GM21576 (cell line): ENCODE measurements around the gene BCO1.
"Not testable (repeated sequence)": the region's sequence is repeated elsewhere in the genome, so short reads cannot be mapped to it uniquely, and the experiment has no call there.

Experiments used
- ATAC-seq: cut with Tn5 transposase; IDR thresholded peaks from one replicate; pipeline ENCODE4 v1.9.1; 2021; ENCODE audit warnings: mild to moderate bottlenecking, moderate library complexity; ENCODE audit not compliant: unreplicated experiment

The BCO1 gene

GRCh38 chr16:81238296-81239011, at the start of gene BCO1:
Gene BCO1 (plus strand): TSS chr16:81238689. CDS start chr16:81238909, 220 bp downstream.
- ATAC-seq = no peak

- ATAC-seq = no peak
These were observed 49.3 kb upstream of the BCO1 start for GRCh38 chr16:81189100-81189664.

DNA sequence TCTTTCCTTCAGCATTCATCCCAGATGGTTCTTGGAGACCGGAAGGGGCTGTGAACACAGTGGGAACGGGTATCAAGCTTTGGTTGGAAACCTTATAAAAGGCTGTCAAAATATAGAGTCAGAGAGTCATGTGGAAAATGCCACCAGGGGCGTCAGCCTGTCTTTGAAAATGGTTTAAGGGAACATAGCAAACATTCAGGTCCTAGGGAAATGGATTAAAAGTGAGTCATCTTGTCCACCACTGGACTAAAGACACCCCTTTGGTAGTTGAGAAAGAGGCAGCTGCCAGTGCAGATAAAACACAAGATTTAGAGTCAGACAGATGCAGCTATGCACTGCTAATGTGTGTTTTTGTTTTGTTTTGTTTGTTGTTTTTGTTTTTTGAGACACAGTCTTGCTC, 47.8 kb upstream of the BCO1 start:
- ATAC-seq = no peak

DNA sequence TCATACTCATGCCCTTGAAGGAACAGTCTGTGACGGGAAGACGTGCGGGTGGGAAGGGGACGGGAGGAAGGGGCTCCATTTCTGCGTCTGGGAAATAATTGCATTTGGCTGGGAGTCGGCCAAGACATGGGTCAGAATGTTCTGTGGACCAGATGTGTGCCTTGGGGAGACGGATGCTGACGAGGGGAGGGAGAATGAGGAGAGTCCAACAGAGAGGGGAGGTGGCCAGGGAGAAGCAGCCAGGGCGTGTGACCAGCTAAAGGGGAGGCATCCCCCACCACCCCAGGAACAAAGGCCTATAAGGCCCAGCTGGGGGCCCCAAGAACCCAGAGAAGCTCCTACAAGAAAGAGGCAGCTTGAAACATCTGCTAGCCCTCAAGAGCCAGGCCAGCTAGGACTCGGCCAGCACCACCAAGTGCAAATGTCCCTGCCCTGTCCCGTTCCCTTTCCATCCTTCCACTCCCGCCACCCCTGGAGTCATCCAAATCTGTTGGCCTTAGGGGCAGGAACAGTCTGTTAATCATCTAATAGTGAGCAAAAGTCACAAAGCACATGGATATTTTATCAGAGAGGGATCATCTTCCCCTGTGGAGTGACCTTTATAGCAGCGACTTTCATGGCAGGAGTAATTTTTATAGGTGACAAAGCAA, 42.5 kb upstream of the BCO1 start:
- ATAC-seq = no peak

DNA sequence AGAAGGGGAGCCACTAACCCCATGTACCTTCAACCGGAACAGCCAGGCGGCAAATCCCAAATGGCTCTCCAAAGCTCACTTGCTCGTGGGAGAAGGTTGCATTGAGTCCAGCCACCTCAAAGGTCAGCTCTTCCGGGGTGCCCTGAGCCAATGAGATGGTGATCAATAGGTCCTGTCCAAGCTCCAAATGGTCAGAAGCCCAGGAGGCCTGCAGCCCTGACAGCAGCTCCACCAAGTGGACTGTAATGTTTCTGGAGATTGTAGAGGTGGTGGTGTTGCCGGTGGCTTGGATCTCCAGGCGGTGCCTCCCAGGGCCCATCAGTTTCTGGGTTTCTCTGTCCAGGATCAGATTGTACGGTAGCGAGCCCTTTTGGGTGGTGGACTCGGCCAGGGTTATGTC, 39.9 kb upstream of the BCO1 start:
- no peak for ATAC-seq

DNA sequence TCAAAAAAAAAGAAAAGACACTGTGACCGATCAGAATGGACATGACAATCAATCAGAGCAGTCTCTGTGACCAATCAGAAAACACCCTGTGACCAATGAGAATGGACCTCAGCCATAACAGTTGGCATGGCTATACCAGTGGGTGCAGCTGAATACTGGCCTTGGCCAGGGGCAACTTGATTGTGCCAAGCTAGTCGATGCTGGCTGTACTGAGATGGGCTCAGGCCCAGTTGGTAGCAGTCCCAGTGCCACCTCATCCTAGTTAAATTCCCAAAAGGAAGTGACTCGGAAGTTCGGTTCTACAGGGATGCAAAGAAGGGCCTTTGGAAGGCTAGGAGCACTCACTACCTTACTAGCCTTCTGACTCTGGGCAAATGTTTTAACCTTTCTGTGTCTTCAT, 37.2 kb upstream of the BCO1 start:
- ATAC-seq = no peak

DNA sequence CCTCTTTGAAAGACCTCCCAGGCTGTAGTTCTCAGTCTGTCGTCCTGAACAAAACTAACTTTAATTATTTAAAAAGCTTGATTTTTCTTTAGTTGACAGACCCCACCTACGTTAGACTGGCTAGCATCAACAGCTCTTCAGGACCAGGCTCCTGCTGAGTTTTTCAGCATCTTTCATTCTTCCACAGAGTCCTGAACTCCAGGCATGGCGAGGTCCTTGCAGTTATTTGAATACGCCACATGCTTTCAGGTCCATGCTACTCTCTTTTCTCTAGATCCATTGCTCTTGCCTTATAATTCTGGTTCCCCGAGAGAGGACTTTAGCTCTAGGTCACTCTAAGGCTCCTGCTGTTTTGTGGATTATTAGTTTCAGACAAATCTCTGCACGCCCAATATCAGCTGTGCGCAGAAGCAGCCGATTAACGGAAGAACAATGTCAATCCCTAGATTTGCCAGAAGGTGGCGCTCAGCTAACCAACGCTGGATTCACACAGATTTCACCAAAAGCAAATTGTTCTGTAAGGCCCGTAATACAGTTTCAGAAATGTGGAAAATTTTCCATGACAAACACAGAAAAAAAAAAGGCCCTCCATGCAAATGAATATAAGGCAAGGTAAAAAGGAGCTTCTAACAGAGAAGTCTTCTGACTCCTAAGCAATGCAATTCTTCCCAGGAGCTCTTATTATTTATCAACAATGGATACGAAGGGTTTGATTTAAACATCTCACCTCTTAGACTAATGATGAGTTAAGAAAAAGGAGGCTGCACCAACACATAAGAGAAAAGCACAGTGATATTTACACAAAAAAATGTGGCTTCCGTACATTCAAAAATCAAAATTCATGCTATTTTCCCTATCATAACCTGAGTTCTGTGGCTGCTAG, 33.5 kb upstream of the BCO1 start:
- ATAC-seq = no peak

- no peak for ATAC-seq
These were observed 31.4 kb upstream of the BCO1 start for GRCh38 chr16:81207076-81207475.

DNA sequence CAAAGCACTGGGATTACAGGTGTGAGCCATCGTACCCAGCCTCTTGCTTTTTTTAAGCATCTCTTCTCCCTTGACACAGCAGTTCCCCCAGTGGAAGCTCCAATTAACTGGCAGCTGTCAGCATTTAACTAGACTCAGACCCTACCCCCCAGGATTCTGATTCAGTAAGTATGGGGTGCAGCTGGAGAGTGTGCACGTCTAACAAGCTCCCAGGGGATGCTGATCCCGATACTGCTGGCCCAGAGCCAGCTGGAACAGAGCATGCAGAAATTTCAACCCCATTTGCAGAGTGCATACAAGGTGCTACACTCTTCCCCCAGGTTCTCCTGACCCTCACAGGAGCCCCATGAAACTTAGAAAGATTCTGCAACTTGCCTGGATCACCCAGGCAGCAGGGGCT, 27.7 kb upstream of the BCO1 start:
- no peak for ATAC-seq

GRCh38 chr16:81212830-81213465, 25.5 kb upstream of the BCO1 start:
- ATAC-seq = no peak

GRCh38 chr16:81214745-81215166, 23.7 kb upstream of the BCO1 start:
- ATAC-seq = no peak

DNA sequence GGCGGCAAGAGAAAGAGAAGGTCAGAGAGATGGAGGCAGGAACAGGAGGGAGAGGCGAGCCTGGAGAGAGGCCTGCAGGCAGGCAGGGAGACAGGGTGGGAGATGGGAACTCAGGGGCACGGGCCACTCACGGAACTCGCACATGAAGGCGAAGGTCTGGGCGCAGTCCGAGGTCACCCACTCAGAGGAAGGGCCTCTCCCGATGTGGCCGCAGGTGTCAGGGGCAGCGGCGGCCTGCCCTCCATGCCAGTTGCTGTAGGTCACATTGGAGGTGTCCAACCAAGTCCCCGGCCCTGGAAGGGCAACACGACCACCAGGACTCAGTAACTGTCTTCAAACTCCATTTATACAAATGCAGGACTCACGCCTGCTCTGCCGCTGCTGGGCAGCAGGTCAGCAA, 22.4 kb upstream of the BCO1 start:
- no peak for ATAC-seq

DNA sequence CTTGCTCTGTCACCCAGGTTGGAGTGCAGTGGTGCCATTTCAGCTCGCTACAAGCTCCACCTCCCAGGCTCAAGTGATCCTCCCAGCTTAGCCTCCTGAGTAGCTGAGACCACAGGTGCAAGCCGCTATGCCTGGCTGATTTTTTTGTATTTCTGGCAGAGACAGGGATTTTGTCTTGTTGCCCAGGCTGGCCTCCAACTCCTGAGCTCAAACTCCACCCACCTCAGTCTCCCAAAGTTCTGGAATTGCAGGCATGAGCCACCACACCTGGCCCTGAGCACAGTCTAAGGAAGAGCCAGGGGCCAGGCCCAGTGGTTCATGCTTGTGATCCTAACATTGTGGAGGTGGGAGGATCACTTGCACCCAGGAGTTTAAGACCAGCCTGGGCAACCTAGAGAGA, 21.8 kb upstream of the BCO1 start:
- ATAC-seq = no peak

- no peak for ATAC-seq
These were observed 19.3 kb upstream of the BCO1 start for GRCh38 chr16:81219151-81219550.

DNA sequence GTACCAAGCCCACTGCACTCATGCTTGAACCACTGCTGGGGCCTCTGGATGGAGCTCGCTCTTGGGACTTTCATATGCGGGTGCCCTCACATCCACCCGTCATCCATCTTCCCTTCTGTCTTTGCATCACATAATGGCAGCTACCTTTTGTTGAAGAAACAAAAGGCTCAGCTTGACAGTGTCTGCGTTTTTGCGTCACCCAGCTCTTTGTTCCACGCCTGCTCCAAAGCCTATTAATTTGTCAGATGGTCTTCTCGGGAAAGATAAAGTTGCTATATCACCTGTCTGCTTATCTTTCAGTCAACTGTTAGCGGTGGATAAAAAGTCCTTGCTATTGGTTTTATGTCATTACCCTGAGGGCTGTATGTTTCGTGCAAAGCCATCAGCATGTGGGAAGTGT, 18.1 kb upstream of the BCO1 start:
- ATAC-seq = no peak

GRCh38 chr16:81221731-81222130, 16.8 kb upstream of the BCO1 start:
- ATAC-seq = no peak

GRCh38 chr16:81224824-81225223, 13.7 kb upstream of the BCO1 start:
- no peak for ATAC-seq

- ATAC-seq = not testable (repeated sequence)
These were observed 12.8 kb upstream of the BCO1 start for GRCh38 chr16:81225697-81226096.

DNA sequence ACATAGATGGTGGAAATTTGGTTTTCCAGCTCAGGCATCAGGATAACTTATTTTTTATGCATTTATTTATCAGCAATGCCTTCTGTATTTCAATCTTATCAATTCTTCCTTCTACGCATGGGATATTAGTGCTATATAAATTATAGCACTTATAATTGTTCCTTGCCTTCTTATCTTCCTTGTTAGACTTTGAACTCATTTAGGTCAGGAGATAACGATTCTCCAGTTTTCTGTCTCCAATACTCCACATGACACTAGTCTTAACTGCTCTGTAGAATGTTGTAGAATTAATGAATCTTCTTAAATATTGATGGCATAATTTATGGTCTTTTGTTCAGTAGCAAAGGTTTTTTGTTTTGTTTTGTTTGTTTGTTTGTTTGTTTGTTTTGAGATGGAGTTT, 10.7 kb upstream of the BCO1 start:
- no peak for ATAC-seq

- ATAC-seq = no peak
These were observed 8.7 kb upstream of the BCO1 start for GRCh38 chr16:81229811-81230210.

DNA sequence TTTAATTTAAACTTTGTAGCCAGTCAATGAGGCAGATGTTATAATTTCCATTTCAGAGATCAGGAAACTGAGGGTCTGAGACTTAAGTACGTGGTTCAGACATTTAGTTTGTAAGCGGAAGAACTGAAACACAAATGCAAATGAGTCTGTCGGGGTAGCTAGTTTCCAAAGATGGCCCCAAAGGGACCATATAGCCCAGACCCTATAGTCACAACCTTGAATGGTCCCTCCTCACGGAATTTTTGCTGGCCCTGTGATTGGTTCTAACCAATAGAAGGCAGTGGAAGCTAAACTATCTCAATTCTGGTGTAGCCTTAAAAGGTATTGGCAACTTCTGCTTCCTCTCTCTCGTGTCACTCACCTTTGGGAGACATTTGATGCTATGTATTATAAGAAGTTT, 7.5 kb upstream of the BCO1 start:
- no peak for ATAC-seq
